HG03565 (cell line): Measurements from ENCODE around the gene TBL3.
A peak's percentile ranks its signal among the peaks of the same experiment; 100 is the strongest.
"Not testable (repeated sequence)": the region's sequence is repeated elsewhere in the genome, so short reads cannot be mapped to it uniquely, and the experiment has no call there.

ENCODE experiments used
- ATAC-seq: cut with Tn5 transposase; IDR thresholded peaks from one replicate; pipeline ENCODE4 v1.9.1; 2021; ENCODE audit warnings: mild to moderate bottlenecking, moderate library complexity; ENCODE audit not compliant: unreplicated experiment

Gene TBL3

GRCh38 chr16:1971796-1972489 is at the start of gene TBL3:
Gene TBL3, plus strand, starts transcription at chr16:1972053. Its CDS starts 112 bp downstream, at chr16:1972165.
- peak; percentile 73 for ATAC-seq

- no peak for ATAC-seq
Measured at GRCh38 chr16:1922357-1922756, 49.5 kb upstream of the TBL3 start.

GRCh38 chr16:1923299-1924034 is 48.4 kb upstream of the TBL3 start:
- no peak for ATAC-seq

GRCh38 chr16:1924095-1924494 is 47.8 kb upstream of the TBL3 start:
- ATAC-seq = no peak

- ATAC-seq = no peak
Measured at GRCh38 chr16:1926271-1926670, 45.6 kb upstream of the TBL3 start.

- no peak for ATAC-seq
Measured at GRCh38 chr16:1929105-1929504, 42.7 kb upstream of the TBL3 start.

GRCh38 chr16:1929578-1930337 is 42.1 kb upstream of the TBL3 start:
- ATAC-seq = peak; percentile 86

GRCh38 chr16:1930338-1930720 is 41.5 kb upstream of the TBL3 start:
- no peak for ATAC-seq

GRCh38 chr16:1932050-1933028 is 39.5 kb upstream of the TBL3 start:
- ATAC-seq = no peak

- no peak for ATAC-seq
Measured at GRCh38 chr16:1933097-1933661, 38.7 kb upstream of the TBL3 start.

- ATAC-seq = no peak
Measured at GRCh38 chr16:1936945-1937479, 34.8 kb upstream of the TBL3 start.

GRCh38 chr16:1938316-1938715 is 33.5 kb upstream of the TBL3 start:
- no peak for ATAC-seq

GRCh38 chr16:1938910-1939309 is 32.9 kb upstream of the TBL3 start:
- no peak for ATAC-seq

- ATAC-seq = not testable (repeated sequence)
Measured at GRCh38 chr16:1939833-1940232, 32.0 kb upstream of the TBL3 start.

GRCh38 chr16:1940273-1941161 is 31.3 kb upstream of the TBL3 start:
- no peak for ATAC-seq

- no peak for ATAC-seq
Measured at GRCh38 chr16:1941162-1942046, 30.4 kb upstream of the TBL3 start.

- ATAC-seq = no peak
Measured at GRCh38 chr16:1942047-1942809, 29.6 kb upstream of the TBL3 start.
